Esophagus muscularis mucosa (tissue), 4 donors: ENCODE data around the gene DUSP22. TPM values are rescaled to one million over a fixed set of nuclear protein-coding genes. Genes with fewer than 3 reads are reported as not detected.

Experiments used
- DNase-seq: peaks from one replicate; pipeline ENCODE4 v3.0.0-alpha.2; 2017; ENCODE audit errors: extremely low spot score
- H3K27ac ChIP-seq, 4 donors: fragments of 200-600 bp; sonication (generic); replicated peaks in 1 of 4; 1 replicate in 3 of 4; 2 replicates in 1 of 4; pipeline ENCODE4 v1.5.1; 2016 to 2019; ENCODE audit warnings: mild to moderate bottlenecking in 1 of 4
- H3K27me3 ChIP-seq, 4 donors: fragments of 200-600 bp; sonication (generic); one replicate each; pipeline versions ENCODE4 v1.5.1 to v1.6.0; 2016 to 2019
- H3K36me3 ChIP-seq, 4 donors: fragments of 200-600 bp; sonication (generic); one replicate each; pipeline ENCODE4 v1.5.1; 2016 to 2019
- H3K4me1 ChIP-seq, 4 donors: fragments of 200-600 bp; sonication (generic); one replicate each; pipeline ENCODE4 v1.5.1; 2016 to 2019
- H3K4me3 ChIP-seq, 4 donors: fragments of 200-600 bp; sonication (generic); 1 replicate in 2 of 4; 2 replicates in 2 of 4; pipeline ENCODE4 v1.5.1; 2016 to 2019; ENCODE audit warnings: mild to moderate bottlenecking in 4 of 4, moderate library complexity in 1 of 4
- H3K9me3 ChIP-seq, 4 donors: fragments of 200-600 bp; sonication (generic); 1 replicate in 3 of 4; 2 replicates in 1 of 4; pipeline ENCODE4 v1.5.1; 2016 to 2019
- CTCF ChIP-seq, 3 experiments: fragments of 200-600 bp in 2 of 3; fragments of 450-650 bp in 1 of 3; sonication (generic) in 2 of 3; IDR thresholded peaks; one replicate each; pipeline ENCODE4 v1.5.1; 2017 to 2019; ENCODE audit warnings: antibody characterized with exemption in 3 of 3, mild to moderate bottlenecking in 2 of 3, moderate library complexity in 1 of 3
- EP300 ChIP-seq: sonication (generic); formaldehyde crosslinking; IDR thresholded peaks from one replicate; pipeline ENCODE4 v1.6.1; 2017; ENCODE audit warnings: antibody characterized with exemption
- POLR2A ChIP-seq: fragments of 450-650 bp; IDR thresholded peaks from one replicate; pipeline ENCODE4 v1.6.1; 2017; ENCODE audit warnings: antibody characterized with exemption, moderate library complexity, mild to moderate bottlenecking, low read depth
- POLR2AphosphoS5 ChIP-seq, 2 donors: sonication (generic); formaldehyde crosslinking; IDR thresholded peaks; one replicate each; pipeline ENCODE4 v1.6.1; 2017; ENCODE audit warnings: antibody characterized with exemption in 2 of 2
- WGBS: methylation state at CpG from one replicate; pipeline ENCODE4 v1.1.5; 2018; 5-methylcytosine and 5-hydroxymethylcytosine counted together
- intact Hi-C: fragments of 100-400 bp; cut with DNase I; formaldehyde crosslinking; loops from one replicate; pipeline ENCODE4 v1.15.1; 2023
- total RNA-seq, 4 donors: library from RNA; depleted of rRNA; stranded (reverse); fragments of >200 nt; gene quantifications; one replicate each; pipeline versions ENCODE4 v1.1.0 to v1.2.1, GENCODE V29; 2016

DUSP22 gene
- total RNA-seq, 4 donors from 2014 or later = 67.7 to 95.6 (median 73.7) TPM

- Histone ChIP-seq H3K4me1 (peaks cover 5 to 9% (median 7%) of the 10 kb centered on the region in 4 donors), H3K27ac (no peak overlapping the region), H3K4me3 (no peak overlapping the region), H3K36me3 (no peaks in the 10 kb centered on the region), H3K9me3 (no peaks in the 10 kb centered on the region), H3K27me3 (peaks cover 0 to 17% (median 0%) of the 10 kb centered on the region in 4 donors)
- no peak for TF ChIP-seq CTCF (IDR thresholded peaks at IDR 0.05)
- TF ChIP-seq POLR2AphosphoS5 (IDR thresholded peaks at IDR 0.05) = no peak
- TF ChIP-seq EP300 = no peak
- TF ChIP-seq POLR2A = no peak
- no peak for DNase-seq
- intact Hi-C loops = no loop called here
- WGBS = 79% methylated on average over 3 of the region's 3 CpGs
These were observed 4.8 kb upstream of the DUSP22 start for GRCh38 chr6:287489-287860.

GRCh38 chr6:288866-289265 lies 3.4 kb upstream of the DUSP22 start:
- Histone ChIP-seq H3K4me3 (no peak overlapping the region), H3K27me3 (peaks cover 0 to 6% (median 0%) of the 10 kb centered on the region in 4 donors), H3K27ac (no peak overlapping the region), H3K4me1 (peaks cover 5 to 17% (median 10%) of the 10 kb centered on the region in 4 donors), H3K36me3 (no peaks in the 10 kb centered on the region), H3K9me3 (no peaks in the 10 kb centered on the region)
- WGBS = 80% methylated on average over 3 of the region's 3 CpGs
- intact Hi-C loops = no loop called here
- DNase-seq = peak; percentile 42
- TF ChIP-seq EP300 (no peak), POLR2AphosphoS5 (IDR thresholded peaks at IDR 0.05) (no peak), POLR2A (no peak), CTCF (IDR thresholded peaks at IDR 0.05) (no peak)

- no peaks in the 10 kb centered on the region for H3K36me3 ChIP-seq
- no peak overlapping the region for H3K4me3 ChIP-seq
- H3K27me3 ChIP-seq = no peaks in the 10 kb centered on the region
- H3K4me1 ChIP-seq = peaks cover 12 to 31% (median 16%) of the 10 kb centered on the region in 4 donors
- TF ChIP-seq POLR2AphosphoS5 (IDR thresholded peaks at IDR 0.05) = no peak
- TF ChIP-seq EP300 = no peak
- no peak for TF ChIP-seq CTCF (IDR thresholded peaks at IDR 0.05)
- no peak for TF ChIP-seq POLR2A
- no peaks in the 10 kb centered on the region for H3K9me3 ChIP-seq
- intact Hi-C loops = no loop called here
- WGBS = 76% methylated on average over 9 of the region's 9 CpGs
- peak; percentile 91 for DNase-seq
- H3K27ac ChIP-seq = peak overlapping the region in 2 of 4 donors; percentile 95 to 99
These were observed 2.0 kb upstream of the DUSP22 start for GRCh38 chr6:290111-290922.

- H3K4me3 ChIP-seq = peak overlapping the region; percentile 62 to 84 (median 68)
- peak overlapping the region; percentile 87 to 99 (median 92) for H3K27ac ChIP-seq
- no peaks in the 10 kb centered on the region for H3K36me3 ChIP-seq
- H3K9me3 ChIP-seq = no peaks in the 10 kb centered on the region
- TF ChIP-seq CTCF (IDR thresholded peaks at IDR 0.05) (no peak), POLR2AphosphoS5 (IDR thresholded peaks at IDR 0.05) (no peak), EP300 (no peak), POLR2A (no peak)
- DNase-seq = peak; percentile 90
- intact Hi-C loops = no loop called here
- 48% methylated on average over 8 of the region's 8 CpGs for WGBS
- peaks cover 20 to 40% (median 22%) of the 10 kb centered on the region in 4 donors for H3K4me1 ChIP-seq
- no peaks in the 10 kb centered on the region for H3K27me3 ChIP-seq
These were observed 1.0 kb upstream of the DUSP22 start for GRCh38 chr6:291204-291696.
